Astrocyte (in vitro differentiated cells and primary cell): ENCODE results near the gene NPC2. TPM values are rescaled to one million over a fixed set of nuclear protein-coding genes. Genes with fewer than 3 reads are reported as not detected.
A peak's percentile ranks its signal among the peaks of the same experiment; 100 is the strongest.

ENCODE experiments used
- DNase-seq: peaks from one replicate; pipeline ENCODE4 v3.0.0-alpha.2; 2010; ENCODE audit warnings: low read depth
- FAIRE-seq: peaks from 2 replicates; lab custom pipeline; 2011; peaks lifted over from hg19 to GRCh38; lab: Jason Lieb, UNC
- H2AFZ ChIP-seq: 2 replicates; pipeline ENCODE4 v1.6.0; 2012; ENCODE audit warnings: low read depth, low read length, inconsistent platforms
- H3K27ac ChIP-seq: 2 replicates; pipeline ENCODE4 v1.5.1; 2011; ENCODE audit warnings: low read depth, low read length, inconsistent platforms
- H3K27me3 ChIP-seq: 2 replicates; pipeline ENCODE4 v1.6.0; 2011; ENCODE audit warnings: low read length, inconsistent platforms; ENCODE audit not compliant: insufficient read depth
- H3K36me3 ChIP-seq: 2 replicates; pipeline ENCODE4 v1.5.1; 2011; ENCODE audit warnings: low read length, inconsistent platforms; ENCODE audit not compliant: insufficient read depth
- H3K4me1 ChIP-seq: 2 replicates; pipeline ENCODE4 v1.5.1; 2011; ENCODE audit warnings: low read length, inconsistent platforms; ENCODE audit not compliant: insufficient read depth
- H3K4me2 ChIP-seq: 2 replicates; pipeline ENCODE4 v1.6.0; 2012; ENCODE audit warnings: low read length, inconsistent platforms
- H3K4me3 ChIP-seq: 2 replicates; pipeline ENCODE4 v1.5.1; 2011; ENCODE audit warnings: low read depth, mild to moderate bottlenecking, low read length, inconsistent platforms; ENCODE audit not compliant: insufficient read depth
- H3K79me2 ChIP-seq: 2 replicates; pipeline ENCODE4 v1.6.0; 2012; ENCODE audit warnings: mild to moderate bottlenecking, low read length, inconsistent platforms; ENCODE audit not compliant: insufficient read depth
- H3K9ac ChIP-seq: 2 replicates; pipeline ENCODE4 v1.6.0; 2012; ENCODE audit warnings: mild to moderate bottlenecking, low read length, inconsistent platforms
- H3K9me3 ChIP-seq: 2 replicates; pipeline ENCODE4 v1.5.1; 2012; ENCODE audit warnings: low read depth, mild to moderate bottlenecking, low read length, inconsistent platforms; ENCODE audit not compliant: insufficient read depth
- H4K20me1 ChIP-seq: 2 replicates; pipeline ENCODE4 v1.6.0; 2012; ENCODE audit warnings: low read length, inconsistent platforms; ENCODE audit not compliant: insufficient read depth
- H3K27ac Mint-ChIP-seq: one replicate; pipeline ENCODE4 v1.8.0; 2021; ENCODE audit warnings: mild to moderate bottlenecking, mixed read lengths; ENCODE audit not compliant: unreplicated experiment
- H3K27me3 Mint-ChIP-seq: one replicate; pipeline ENCODE4 v1.8.0; 2021; ENCODE audit warnings: low read depth, mixed read lengths; ENCODE audit not compliant: unreplicated experiment
- H3K36me3 Mint-ChIP-seq: one replicate; pipeline ENCODE4 v1.8.0; 2021; ENCODE audit warnings: low read depth, mixed read lengths; ENCODE audit not compliant: unreplicated experiment
- H3K4me1 Mint-ChIP-seq: one replicate; pipeline ENCODE4 v1.8.0; 2021; ENCODE audit warnings: low read depth, mixed read lengths; ENCODE audit not compliant: unreplicated experiment
- H3K4me3 Mint-ChIP-seq: one replicate; pipeline ENCODE4 v1.8.0; 2021; ENCODE audit warnings: mild to moderate bottlenecking, moderate library complexity, mixed read lengths; ENCODE audit not compliant: unreplicated experiment
- H3K9me3 Mint-ChIP-seq: one replicate; pipeline ENCODE4 v1.8.0; 2021; ENCODE audit warnings: mild to moderate bottlenecking, mixed read lengths; ENCODE audit not compliant: unreplicated experiment
- CTCF ChIP-seq: IDR thresholded peaks from 2 replicates; pipeline ENCODE4 v1.5.1; 2011; ENCODE audit warnings: low read depth, mild to moderate bottlenecking, inconsistent platforms, low read length, moderate library complexity; ENCODE audit not compliant: insufficient read depth
- EZH2 ChIP-seq: IDR thresholded peaks from 2 replicates; pipeline ENCODE4 v1.6.1; 2012; ENCODE audit warnings: mild to moderate bottlenecking, low read length, inconsistent platforms; ENCODE audit not compliant: insufficient read depth
- total RNA-seq: library from RNA; stranded (reverse); gene quantifications from 2 replicates; pipeline ENCODE4 v1.2.1, GENCODE V29; 2021

Gene NPC2
- total RNA-seq, 1 donor from 2014 or later: 178 TPM

GRCh38 chr14:74508844-74509428, 15.8 kb upstream of the NPC2 start:
- H2AFZ ChIP-seq: no peak overlapping the region
- no peak overlapping the region for H3K27ac ChIP-seq
- H3K79me2 ChIP-seq: no peaks in the 10 kb centered on the region
- no peaks in the 10 kb centered on the region for H3K27me3 ChIP-seq
- H3K4me3 ChIP-seq: no peak overlapping the region
- peaks cover 29% of the 10 kb centered on the region for H3K4me1 ChIP-seq
- no peak overlapping the region for H3K9ac ChIP-seq
- H3K4me2 ChIP-seq: no peak overlapping the region
- H4K20me1 ChIP-seq: no peaks in the 10 kb centered on the region
- Mint-ChIP-seq H3K4me1 (peaks cover 14% of the 10 kb centered on the region), H3K4me3 (no peak overlapping the region), H3K36me3 (peaks cover 46% of the 10 kb centered on the region), H3K27ac (no peak overlapping the region), H3K27me3 (peaks cover 8% of the 10 kb centered on the region), H3K9me3 (peaks cover 3% of the 10 kb centered on the region)
- H3K9me3 ChIP-seq: no peaks in the 10 kb centered on the region
- peaks cover 20% of the 10 kb centered on the region for H3K36me3 ChIP-seq
- TF ChIP-seq CTCF: no peak
- TF ChIP-seq EZH2: no peak
- FAIRE-seq: no peak
- DNase-seq: no peak

- no peaks in the 10 kb centered on the region for H3K27me3 ChIP-seq
- no peak for TF ChIP-seq EZH2
- TF ChIP-seq CTCF: peak; percentile 24
- Mint-ChIP-seq H3K4me1 (peaks cover 11% of the 10 kb centered on the region), H3K4me3 (no peak overlapping the region), H3K9me3 (peaks cover 3% of the 10 kb centered on the region), H3K27ac (no peak overlapping the region), H3K36me3 (peaks cover 49% of the 10 kb centered on the region), H3K27me3 (peaks cover 8% of the 10 kb centered on the region)
- H3K9ac ChIP-seq: no peak overlapping the region
- peaks cover 26% of the 10 kb centered on the region for H3K4me1 ChIP-seq
- H3K36me3 ChIP-seq: peaks cover 23% of the 10 kb centered on the region
- FAIRE-seq: no peak
- H3K79me2 ChIP-seq: no peaks in the 10 kb centered on the region
- H3K9me3 ChIP-seq: no peaks in the 10 kb centered on the region
- no peak overlapping the region for H3K27ac ChIP-seq
- DNase-seq: no peak
- no peak overlapping the region for H2AFZ ChIP-seq
- no peaks in the 10 kb centered on the region for H4K20me1 ChIP-seq
- no peak overlapping the region for H3K4me3 ChIP-seq
- no peak overlapping the region for H3K4me2 ChIP-seq
Measured at GRCh38 chr14:74508292-74508731, 15.2 kb upstream of the NPC2 start.

GRCh38 chr14:74507840-74508239, 14.7 kb upstream of the NPC2 start:
- DNase-seq (no peak), FAIRE-seq (no peak)
- no peak overlapping the region for H3K27ac ChIP-seq
- H3K4me3 Mint-ChIP-seq: peak overlapping the region; percentile 43
- H3K79me2 ChIP-seq: no peaks in the 10 kb centered on the region
- no peak overlapping the region for H2AFZ ChIP-seq
- H3K9me3 Mint-ChIP-seq: peaks cover 3% of the 10 kb centered on the region
- peaks cover 23% of the 10 kb centered on the region for H3K36me3 ChIP-seq
- H3K4me2 ChIP-seq: no peak overlapping the region
- no peak overlapping the region for H3K27ac Mint-ChIP-seq
- no peak overlapping the region for H3K4me3 ChIP-seq
- H3K27me3 ChIP-seq: no peaks in the 10 kb centered on the region
- H3K9me3 ChIP-seq: no peaks in the 10 kb centered on the region
- H3K4me1 Mint-ChIP-seq: peaks cover 11% of the 10 kb centered on the region
- peaks cover 46% of the 10 kb centered on the region for H3K36me3 Mint-ChIP-seq
- no peak overlapping the region for H3K9ac ChIP-seq
- no peak for TF ChIP-seq EZH2
- TF ChIP-seq CTCF: no peak
- peaks cover 26% of the 10 kb centered on the region for H3K4me1 ChIP-seq
- H4K20me1 ChIP-seq: no peaks in the 10 kb centered on the region
- H3K27me3 Mint-ChIP-seq: peaks cover 8% of the 10 kb centered on the region
